HG03521 (cell line): ENCODE data around the gene GPALPP1.
"Not testable (repeated sequence)": the region's sequence is repeated elsewhere in the genome, so short reads cannot be mapped to it uniquely, and the experiment has no call there.

Source experiments
- ATAC-seq: cut with Tn5 transposase; IDR thresholded peaks from one replicate; pipeline ENCODE4 v1.9.1; 2021; ENCODE audit warnings: mild to moderate bottlenecking, moderate library complexity; ENCODE audit not compliant: unreplicated experiment

The GPALPP1 gene

DNA sequence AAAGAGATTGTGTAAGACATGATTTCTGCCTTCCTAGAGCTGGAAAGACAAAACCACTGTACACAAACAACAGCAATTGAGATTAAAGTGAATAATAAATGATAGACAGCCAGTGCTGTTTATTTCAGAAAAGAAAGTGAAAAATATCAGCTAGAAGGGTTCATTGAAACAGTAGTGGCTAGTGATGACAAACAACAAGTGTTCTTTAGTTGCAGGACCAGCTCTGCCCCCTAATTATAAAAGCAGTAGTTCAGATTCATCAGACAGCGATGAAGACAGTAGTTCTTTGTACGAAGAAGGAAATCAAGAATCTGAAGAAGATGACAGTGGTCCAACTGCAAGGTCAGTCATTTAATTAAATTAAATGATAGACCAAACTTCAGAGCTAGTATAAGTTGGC is 14.8 kb downstream of the GPALPP1 start:
- ATAC-seq = no peak

DNA sequence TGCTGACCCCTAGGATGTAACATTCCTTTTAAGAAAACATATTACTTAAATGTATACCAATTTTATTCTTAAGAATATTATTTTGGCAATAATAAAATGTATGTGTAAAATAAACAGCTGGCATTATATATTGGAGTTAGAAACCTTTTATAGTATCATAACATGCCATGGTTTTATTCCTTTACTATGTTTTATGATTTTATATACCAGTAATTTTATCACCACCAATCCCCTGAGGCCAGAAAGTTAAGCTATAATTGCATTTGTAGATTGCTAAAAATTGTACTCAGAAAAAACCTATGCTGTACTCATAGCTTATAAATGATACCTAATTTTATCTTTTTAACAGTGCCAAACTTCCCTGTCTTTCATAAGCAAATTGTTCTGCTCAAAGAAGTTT is 17.9 kb downstream of the GPALPP1 start:
- no peak for ATAC-seq

DNA sequence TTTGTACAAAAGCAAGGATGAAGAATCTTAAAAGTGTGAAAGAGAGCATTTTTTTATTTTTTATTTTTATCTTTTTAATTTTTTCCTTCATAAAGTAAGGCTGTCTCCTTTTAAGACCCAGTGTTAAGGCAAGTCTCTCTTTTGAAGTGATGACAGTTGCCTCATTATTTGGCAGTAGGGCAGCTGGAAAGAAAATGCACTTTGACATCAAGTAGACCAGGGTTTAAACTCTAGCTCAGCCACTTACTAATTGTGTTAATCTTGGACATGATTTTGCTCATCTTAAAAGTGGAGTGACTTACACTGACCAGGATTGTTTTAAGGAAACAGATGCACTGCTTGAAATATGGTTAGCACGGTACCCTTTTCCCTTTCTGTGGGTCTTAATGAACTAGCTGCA is 18.5 kb downstream of the GPALPP1 start:
- ATAC-seq = no peak

DNA sequence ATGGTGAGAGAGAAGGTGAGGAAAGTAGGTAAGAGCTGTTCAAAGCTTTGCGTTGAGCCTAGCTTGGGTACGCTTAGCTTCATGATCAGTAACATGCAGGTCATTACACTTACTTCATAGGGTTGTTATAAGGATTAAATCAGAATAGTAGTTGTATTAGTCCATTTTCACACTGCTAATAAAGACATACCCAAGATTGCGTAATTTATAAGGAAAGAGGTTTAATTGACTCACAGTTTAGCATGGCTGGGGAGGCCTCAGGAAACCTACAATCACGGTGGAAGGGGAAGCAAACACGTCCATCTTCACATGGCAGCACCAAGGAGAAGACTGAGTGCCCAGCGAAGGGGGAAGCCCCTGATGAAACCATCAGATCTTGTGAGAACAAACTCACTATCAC is 21.9 kb downstream of the GPALPP1 start:
- ATAC-seq = no peak

DNA sequence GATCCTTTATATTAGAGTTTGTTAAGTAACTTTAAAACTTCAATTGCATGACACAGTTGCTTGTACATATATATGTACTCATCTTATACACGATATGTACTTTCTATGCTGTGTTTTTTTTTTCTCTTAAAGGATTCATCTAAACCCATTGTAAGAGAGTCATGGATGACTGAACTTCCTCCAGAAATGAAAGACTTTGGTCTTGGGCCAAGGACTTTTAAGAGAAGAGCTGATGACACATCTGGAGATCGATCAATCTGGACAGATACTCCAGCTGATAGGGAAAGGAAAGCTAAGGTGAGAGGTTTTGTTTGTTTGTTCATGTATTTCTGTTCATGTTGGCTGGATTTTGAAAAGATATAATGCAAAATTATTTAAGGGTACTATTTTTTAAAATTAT is 26.0 kb downstream of the GPALPP1 start:
- ATAC-seq = no peak

DNA sequence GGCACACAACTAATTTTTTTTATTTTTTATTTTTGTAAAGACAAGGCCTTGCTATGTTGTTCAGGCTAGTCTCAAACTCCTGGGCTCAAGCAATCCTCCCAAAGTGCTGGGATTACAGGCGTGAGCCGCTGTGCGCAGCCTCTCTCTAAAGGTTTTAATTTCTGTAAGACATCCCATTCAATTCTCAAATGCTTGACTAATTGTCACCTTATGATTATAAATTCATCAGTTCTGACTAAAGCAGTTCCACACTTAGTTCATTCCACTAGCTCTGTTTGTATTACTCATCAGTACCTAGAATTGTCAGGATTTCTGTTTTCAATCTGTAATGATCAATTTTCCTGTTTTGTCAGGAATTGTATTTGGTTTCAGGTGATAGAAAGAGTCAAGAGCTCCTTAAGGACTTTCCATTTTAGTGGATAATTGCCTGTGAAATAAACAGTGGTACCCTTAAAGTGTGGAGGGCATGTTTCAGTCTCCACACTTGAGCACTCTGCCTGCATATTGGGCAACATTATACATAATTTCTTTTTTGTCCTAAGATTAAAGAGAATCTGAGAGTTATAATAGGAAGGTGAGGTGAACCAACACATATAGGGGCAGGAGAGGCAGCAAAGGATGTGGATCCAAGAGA is 27.6 kb downstream of the GPALPP1 start:
- no peak for ATAC-seq

DNA sequence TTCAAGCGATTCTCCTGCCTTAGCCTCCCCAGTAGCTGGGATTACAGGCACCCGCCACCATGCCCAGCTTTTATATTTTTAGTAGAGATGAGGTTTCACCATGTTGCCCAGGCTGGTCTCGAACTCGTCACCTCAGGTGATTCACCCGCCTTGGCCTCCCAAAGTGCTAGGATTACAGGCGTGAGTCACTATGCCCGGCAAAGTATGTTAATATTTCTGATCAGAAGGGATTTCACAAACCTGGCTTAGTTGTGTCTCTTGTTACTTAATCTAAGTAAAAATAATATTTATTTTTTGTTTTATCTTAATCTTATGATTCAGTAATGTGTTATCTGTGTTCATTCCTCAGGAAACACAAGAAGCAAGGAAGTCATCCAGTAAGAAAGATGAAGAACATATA is 30.6 kb downstream of the GPALPP1 start:
- not testable (repeated sequence) for ATAC-seq

DNA sequence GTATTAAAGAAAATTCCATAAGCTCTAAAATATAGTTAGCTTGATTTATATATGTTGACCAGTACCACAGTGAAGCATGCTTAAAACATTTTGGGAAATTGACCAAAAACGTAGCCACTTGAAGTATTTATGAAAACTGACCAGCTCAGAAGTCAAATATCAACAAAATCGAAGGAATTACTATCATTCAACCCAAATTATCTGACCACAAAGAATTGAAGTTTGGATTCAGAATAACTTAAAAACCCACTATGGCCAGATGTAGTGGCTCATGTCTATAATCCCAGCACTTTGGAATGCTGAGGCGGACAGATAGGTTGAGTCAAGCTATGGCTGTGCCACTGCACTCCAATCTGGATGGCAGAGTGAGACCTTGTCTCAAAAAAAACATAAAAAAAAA is 31.9 kb downstream of the GPALPP1 start:
- ATAC-seq = no peak

DNA sequence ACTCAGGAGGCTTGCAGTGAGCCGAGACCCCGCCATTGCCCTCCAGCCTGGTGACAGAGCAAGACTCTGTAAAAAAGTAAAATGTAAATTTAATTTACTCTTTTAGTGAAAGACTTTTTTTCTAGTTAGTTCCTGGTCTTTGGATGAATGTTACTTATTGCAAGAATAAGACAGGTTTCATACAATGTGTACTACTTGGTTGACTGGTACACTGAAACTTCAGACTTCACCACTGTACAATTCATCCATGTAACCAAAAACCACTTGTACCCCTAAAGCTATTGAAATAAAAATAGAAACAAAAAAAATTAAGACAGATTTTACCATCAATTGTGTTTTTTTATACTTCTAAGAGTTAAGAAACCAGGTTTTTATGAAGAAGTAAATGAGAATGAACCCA is 35.5 kb downstream of the GPALPP1 start:
- ATAC-seq = no peak

DNA sequence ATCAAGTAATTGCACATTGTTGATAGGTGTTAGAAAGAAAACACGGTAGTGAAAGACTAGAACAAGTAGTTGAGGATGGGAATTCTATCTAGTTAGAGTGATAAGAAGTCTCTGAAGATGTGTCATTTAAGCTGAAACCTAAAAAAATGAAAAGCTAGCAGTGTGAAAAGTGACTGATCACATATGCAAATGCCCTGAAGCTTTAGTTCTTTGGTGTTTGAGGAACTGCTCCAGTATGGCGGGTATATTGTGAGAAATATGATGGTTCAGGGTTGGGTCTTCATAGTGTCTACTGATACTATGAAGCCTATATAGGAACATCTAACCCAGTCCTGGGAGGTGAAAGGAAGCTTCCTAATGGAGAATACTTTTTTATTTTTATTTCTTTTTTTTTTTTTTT is 45.0 kb downstream of the GPALPP1 start:
- no peak for ATAC-seq

DNA sequence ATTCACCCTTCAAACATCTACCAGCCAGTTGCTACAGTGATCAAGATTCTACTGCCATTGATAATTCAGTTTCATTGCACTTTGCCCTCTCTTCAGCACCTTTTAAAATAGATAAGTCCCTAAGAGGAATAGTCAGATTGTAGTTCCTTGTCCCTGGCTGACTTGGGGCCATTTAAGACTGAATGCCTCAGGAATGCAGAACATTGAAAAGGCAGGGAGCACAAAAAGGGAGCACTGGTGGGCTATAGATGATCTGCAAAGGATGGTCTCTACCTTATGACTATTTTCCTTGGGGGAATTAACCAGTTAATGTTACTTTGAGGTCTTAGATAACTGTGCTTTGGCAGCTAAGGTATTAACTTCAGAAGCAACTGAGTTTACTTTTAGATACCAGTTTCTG is 46.9 kb downstream of the GPALPP1 start:
- no peak for ATAC-seq

DNA sequence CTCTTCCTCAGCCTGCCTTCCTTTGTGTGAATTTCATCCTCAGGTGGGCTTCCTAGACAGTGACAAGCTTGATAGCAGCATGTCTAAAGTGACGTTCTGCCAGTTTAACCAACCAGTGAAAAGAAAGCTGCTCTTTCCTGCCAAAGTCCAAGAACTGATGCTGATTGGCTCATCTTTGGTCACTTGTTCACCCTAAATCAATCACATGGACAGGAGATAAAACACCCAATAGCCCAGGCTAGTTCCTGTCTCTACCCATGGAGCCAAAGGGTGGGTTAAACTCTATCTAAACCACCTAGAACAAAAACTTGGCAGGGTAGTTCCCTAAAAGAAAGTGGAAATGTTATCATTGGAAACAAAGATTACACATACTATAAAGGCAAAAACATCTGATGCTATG is 50.8 kb downstream of the GPALPP1 start:
- ATAC-seq = no peak

DNA sequence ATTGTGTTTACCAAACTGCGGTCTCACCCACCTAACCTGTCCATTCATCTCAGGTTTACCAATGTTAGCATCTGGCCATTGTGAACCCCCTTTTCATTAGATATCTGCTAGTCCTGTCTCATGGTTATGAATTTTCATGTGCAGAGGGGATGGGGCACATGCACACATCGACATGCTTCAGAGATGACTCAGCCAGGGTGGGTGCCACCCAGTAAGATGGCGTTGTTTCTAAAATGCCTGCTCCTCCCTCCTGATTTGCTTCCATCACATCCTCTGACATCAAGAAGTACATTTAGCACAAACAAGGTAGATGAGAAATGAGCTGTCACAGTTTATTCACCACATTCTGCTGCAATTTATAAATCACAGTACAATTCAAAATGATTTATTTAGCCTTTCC is 51.3 kb downstream of the GPALPP1 start:
- no peak for ATAC-seq

DNA sequence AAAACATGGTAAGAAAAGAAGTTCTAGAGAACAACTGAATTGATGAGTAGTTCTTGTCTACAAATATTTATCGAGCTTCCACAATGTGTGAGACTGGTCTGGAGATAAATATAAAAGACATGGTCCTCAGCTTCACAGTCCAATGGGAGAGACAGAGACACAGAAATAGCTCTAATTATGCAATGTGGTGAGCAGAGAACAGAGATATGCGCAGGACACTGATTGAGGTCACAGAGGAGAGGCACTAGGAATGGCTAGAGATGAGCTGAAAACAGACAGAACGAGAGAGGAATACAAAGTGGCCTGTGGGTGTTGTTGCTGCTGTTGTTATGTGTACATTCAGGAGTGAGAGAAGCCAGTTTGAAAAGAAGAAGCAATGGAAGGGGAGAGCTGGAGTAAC is 53.2 kb downstream of the GPALPP1 start:
- ATAC-seq = no peak

DNA sequence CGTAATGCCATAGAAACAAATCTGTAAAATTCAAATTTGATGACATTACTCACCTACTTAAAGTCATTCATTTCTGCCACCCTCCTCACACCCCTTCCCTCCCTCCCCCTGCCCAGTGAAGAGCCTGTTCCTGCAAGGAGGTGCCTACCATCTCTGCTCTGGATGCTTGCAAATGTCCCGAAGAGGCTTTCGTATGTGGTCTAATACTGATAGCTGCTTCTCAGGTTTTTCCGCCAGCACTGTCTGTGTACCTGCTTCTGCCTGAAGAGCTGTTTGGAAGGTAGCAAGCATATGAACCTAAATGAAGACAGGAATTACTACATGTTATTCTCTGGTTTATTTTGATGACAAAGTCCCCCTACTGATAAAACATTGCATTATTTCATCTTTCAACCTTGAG is 57.1 kb downstream of the GPALPP1 start:
- ATAC-seq = no peak

DNA sequence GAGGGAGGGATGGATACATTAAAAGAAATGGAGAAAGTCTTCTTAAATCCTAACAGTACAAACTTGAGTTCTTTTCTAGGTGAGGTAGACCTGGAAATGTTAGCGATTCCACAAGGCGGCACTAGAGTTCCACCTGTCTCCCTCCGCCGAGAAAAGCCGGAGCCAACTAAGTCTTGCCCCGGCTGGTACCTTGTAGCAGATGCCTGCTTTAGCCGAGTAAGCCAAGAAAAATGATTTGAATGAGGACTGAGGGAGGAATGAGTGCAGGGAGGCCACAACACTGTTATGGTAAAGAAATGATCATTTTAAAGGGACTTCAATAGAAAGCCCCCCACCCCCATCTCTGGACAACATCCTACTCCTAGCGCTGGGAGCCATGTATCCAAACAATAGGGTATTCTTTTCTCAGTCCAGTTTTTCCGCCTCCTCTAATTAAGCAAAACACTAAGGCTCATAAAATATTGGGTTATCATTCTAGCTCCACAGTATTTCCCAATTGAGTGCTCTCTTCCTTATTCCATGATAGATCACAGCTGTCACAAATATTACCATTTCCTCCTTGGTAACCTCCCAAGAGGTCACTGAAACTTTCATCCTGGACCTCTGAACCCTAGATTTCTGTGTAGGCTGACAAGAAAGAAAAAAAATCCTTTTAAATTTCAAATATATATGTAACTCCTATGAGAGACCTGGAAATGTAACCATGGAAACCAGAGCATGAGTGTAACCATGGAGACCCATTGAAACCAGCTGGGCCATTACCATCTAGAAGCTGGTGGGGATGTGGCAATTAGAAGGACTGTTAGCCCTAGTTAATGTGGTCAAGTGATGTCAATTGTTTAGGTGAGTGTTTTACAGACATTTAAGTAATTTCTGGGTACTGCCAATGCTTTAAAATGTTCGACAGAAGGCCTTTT is 58.3 kb downstream of the GPALPP1 start:
- peak; percentile 63 for ATAC-seq

DNA sequence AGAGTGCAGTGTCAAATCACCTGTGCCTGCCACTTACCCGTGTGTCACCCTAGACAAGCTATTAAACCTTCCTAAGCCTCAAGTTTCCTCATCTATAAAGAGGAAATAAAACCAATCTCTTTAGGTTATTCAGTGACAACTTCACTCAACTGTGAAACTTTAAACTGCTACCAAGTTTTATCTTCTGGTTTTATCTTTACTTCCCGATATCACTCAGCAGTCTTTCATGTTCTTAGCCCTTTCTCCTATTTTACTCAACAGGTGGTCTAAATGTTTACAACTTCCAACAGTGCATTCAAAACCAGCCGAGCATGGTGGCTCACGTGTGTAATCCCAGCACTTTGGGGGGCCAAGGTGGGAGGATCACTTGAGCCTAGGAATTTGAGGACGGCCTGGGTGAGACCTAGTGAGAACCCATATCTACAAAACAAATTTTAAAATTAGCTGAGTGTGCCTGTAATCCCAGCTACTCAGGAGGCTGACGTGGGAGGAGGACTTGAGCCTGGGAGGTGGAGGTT is 59.6 kb downstream of the GPALPP1 start:
- no peak for ATAC-seq

DNA sequence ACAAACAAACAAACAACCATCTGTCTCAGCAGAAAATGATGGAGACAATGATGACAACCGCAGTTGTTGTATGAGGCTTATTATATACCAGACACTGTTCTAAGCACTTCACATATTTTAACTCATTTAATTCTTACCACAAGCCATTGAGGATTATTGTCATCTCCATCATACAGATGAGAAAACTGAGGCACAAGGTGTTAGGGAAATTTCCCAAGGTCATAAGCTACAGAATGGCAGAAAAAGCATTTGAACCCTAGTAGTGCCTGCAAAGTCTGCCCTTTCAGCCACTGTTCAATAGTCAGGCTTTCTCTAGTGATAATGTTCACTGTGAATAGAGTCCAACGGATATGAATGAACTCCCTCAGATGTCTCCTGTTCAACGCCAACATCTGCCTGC is 60.1 kb downstream of the GPALPP1 start:
- ATAC-seq = no peak

DNA sequence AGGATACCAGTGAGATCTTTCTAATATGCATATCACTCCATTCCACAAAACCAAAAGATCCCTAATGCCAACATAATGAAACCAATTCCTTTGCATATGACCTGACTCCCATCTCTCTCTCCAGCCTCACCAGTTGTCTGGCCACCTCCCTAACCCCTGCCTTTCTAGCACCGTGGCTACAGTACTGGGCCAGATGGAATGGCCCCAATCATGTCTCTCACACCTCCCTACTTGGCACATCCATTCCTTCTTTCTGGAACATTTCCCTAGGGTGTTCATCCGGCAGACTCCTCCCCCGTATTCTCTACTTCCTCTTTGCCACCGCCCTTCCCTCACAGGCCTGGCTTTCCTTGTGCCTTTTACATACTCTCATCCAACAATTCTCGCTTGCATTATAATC is 62.0 kb downstream of the GPALPP1 start:
- ATAC-seq = no peak

DNA sequence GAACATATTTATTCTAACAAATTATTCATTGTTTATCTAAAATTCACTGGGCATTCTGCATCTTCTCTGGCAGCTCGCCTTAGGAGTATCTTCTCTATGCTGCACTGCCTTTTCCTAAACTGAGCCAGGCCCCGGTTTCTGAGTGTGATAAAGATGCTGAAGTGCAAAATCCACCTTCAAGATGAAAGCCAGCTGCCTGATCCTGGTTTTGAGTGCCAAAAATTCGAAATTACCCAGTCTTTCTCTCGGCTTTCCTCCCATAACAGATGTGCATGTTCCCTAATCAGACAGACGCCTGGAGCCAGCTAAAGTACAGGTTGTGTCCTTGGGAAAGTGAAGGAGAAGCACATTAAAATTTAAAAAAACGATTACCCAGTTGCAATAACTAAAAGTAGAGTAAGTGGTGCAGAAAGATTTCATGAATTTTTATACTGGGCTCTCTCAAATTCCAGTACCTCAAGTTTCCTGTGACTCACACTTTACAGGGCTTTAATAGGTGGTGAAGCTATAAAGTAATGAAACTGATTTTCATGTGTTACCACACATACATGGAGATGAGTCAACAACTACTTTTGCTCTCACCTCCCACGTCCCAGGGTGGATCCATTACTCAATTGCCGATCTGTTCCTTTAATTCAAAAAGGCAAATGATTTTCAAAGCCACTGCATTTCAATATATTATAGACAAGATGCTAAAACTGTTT is 66.0 kb downstream of the GPALPP1 start:
- no peak for ATAC-seq

DNA sequence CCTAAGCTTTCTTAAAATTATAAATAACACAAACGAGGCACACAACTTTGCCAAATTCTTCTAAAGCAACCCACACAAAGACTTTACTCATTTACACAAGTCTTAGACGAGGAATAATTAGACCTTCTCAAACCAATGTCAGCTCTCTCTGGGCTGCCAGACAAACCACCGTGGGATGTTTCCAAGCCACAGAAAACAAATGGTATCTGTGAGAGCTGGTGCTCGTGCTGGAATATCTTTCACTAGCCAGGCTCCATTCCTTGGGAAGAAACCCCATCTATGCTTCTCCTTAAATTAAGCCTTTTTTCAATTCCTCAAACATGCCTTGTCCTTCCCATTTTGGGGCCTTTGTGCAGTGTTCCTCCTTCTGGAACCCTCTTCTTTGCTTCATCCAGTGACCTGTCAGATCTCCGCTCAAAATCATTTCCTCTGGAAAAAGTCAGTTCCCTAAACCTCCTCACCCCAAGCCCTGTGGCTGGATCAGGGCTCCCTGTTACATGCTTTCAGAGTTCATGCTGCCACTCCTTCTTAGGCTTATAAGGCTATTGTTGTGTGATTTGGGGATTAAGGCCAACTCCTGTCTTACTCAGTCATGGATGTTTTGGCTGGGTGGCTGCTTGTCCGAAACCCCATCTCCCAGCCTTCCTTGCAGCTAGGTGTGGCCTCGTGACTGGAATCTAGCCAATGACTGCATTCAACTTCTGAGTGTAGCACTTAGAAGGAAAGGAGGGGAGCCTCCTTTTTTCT is 66.7 kb downstream of the GPALPP1 start:
- no peak for ATAC-seq
